Activated CD8-positive, alpha-beta memory T cell treated with anti-CD3 and anti-CD28 coated beads, Interleukin-2, amount 50 U/mL, for 4 hours (primary cell): ENCODE data around the gene CENPT.

Experiments
- DNase-seq: peaks from one replicate; pipeline ENCODE4 v3.0.0-alpha.2; 2020

Gene CENPT, protein sequence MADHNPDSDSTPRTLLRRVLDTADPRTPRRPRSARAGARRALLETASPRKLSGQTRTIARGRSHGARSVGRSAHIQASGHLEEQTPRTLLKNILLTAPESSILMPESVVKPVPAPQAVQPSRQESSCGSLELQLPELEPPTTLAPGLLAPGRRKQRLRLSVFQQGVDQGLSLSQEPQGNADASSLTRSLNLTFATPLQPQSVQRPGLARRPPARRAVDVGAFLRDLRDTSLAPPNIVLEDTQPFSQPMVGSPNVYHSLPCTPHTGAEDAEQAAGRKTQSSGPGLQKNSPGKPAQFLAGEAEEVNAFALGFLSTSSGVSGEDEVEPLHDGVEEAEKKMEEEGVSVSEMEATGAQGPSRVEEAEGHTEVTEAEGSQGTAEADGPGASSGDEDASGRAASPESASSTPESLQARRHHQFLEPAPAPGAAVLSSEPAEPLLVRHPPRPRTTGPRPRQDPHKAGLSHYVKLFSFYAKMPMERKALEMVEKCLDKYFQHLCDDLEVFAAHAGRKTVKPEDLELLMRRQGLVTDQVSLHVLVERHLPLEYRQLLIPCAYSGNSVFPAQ

GRCh38 chr16:67847064-67847861 is at the start of gene CENPT:
Gene CENPT, minus strand, starts transcription at chr16:67847693. Its CDS starts 13,834 bp downstream, at chr16:67833859.
- no peak for DNase-seq

GRCh38 chr16:67897231-67897630 is 49.7 kb upstream of the CENPT start:
- no peak for DNase-seq

DNA sequence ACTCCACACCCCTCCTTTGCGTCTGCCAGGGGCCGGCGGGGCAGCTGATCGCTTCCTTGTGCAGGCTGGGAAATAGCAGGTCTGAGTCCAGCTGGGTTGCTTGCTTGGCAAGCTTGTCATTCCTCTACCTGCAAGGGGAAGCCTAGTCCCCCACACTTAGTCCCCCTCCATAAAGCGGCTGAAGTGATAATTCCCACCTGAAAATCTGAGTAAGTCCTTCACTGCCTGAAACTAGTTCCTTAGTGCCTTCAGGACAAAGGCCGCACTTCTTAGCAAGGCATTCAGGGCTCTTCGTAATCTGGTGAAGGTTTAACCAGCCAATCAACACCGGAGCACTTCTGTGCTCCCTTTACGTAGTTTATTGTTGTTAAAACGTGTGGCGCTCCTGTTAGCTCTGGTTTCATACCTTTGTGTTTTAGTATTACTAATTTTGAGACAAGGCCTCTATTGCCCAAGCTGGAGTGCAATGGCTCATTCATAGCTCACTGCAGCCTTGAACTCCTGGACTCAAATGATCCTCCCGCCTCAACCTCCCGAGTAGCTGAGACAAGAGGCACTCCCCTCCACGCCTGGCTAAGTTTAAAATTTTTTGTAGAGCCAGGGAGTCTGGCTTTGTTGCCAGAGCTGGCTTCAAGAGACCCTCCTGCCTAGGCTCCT is 46.4 kb upstream of the CENPT start:
- no peak for DNase-seq

GRCh38 chr16:67892899-67893742 is 45.6 kb upstream of the CENPT start, which contains the start of gene PSKH1:
Gene PSKH1, plus strand, starts transcription at chr16:67893254. Its CDS starts 15,496 bp downstream, at chr16:67908750.
- DNase-seq = peak; percentile 90

GRCh38 chr16:67892375-67892774 is 44.9 kb upstream of the CENPT start:
- DNase-seq = no peak

DNA sequence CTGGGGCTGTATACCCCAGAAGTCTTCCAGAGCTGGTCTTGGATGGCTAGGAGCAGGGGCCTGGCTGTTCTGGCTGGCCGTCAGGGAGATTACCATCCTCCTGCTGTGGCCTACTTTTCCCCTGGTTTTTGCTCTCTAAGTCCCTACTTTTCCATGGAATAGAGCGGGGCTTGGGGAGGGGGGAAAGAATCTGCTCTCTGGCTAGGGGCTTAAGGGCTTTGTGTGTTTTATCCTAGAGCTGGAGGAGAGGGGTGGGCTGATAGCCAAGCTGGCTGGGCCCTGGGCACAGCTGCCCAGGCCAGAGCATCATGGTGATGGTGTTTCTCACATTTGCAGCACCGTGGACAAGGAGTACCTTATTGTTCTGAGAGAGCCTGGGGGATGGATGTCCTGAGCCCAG is 40.8 kb upstream of the CENPT start:
- DNase-seq = no peak

- DNase-seq = no peak
Observed at GRCh38 chr16:67886387-67886786, 38.9 kb upstream of the CENPT start.

DNA sequence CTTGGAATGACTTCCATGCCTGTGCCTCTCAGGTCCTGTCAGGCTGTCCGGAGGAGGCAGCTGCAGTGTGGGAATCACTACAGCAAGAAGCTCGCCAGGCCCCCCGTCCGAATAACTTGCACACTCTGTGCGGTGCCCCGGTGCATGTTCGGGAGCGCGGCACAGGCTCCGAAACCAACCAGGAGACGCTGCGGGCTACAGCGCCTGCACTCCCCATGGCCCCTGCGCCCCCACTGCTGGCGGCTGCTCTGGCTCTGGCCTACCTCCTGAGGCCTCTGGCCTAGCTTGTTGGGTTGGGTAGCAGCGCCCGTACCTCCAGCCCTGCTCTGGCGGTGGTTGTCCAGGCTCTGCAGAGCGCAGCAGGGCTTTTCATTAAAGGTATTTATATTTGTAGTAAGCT is 38.5 kb upstream of the CENPT start:
- no peak for DNase-seq

- DNase-seq = no peak
Observed at GRCh38 chr16:67885545-67885944, 38.1 kb upstream of the CENPT start.

DNA sequence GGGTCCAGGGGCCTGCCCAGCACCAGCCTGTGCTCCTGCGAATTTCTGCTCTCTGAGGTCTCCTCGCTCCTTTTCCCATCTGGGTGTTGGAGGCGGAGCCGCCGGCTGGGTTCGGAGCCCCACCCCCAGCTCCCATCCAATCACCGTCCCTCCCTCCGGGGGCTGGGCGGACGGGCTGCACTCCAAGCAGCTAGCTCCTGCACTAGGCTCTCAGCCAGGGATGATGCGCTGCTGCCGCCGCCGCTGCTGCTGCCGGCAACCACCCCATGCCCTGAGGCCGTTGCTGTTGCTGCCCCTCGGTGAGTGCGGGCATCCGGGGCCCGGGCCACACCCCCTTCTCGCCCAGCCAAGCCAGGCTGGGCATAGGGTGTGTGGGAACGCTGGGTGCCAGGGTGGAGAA is 37.2 kb upstream of the CENPT start, which contains the start of gene NRN1L:
Gene NRN1L (plus strand): TSS at position 202 of the 400 bp plus-strand sequence. CDS start 19 bp downstream, at position 221.
- DNase-seq = no peak

GRCh38 chr16:67883872-67884261 is 36.4 kb upstream of the CENPT start:
- peak; percentile 78 for DNase-seq

GRCh38 chr16:67883146-67883871 is 35.8 kb upstream of the CENPT start:
- DNase-seq = no peak

GRCh38 chr16:67882374-67883145 is 35.1 kb upstream of the CENPT start:
- no peak for DNase-seq

GRCh38 chr16:67881621-67882161 is 34.2 kb upstream of the CENPT start:
- DNase-seq = no peak

- no peak for DNase-seq
Observed at GRCh38 chr16:67880584-67880983, 33.1 kb upstream of the CENPT start.

GRCh38 chr16:67879936-67880335 is 32.4 kb upstream of the CENPT start:
- DNase-seq = no peak

DNA sequence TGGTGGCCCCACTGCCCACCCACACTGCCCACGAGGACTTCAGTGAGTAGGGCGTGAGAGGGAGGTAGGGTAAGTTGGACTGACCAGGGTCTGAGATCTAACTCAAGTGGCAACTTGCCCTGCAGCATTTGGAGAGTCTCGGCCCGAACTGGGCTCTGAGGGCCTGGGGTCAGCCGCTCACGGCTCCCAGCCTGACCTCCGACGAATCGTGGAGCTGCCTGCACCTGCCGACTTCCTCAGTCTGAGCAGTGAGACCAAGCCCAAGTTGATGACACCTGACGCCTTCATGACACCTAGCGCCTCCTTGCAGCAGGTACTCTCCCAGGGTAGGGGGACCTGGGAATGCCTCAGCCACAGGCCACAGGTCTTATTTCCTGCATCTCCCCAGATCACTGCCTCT is 32.0 kb upstream of the CENPT start:
- no peak for DNase-seq

DNA sequence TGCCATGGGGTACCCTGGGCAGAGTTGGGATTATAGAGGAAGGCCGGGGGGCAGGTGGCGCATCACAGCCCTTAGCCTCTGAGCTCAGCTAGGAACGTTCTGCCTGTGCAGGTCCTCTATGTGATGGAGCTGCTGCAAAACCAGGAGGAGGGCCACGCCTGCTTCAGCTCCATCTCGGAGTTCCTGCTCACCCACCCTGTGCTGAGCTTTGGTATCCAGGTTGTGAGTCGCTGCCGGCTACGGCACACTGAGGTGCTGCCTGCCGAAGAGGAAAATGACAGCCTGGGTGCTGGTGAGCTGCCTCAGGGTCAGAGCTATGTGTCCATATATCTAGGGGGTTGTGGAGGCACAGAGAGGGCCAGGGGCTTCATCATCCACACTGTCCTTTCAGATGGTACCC is 31.4 kb upstream of the CENPT start:
- DNase-seq = no peak

GRCh38 chr16:67878232-67878631 is 30.7 kb upstream of the CENPT start:
- no peak for DNase-seq

DNA sequence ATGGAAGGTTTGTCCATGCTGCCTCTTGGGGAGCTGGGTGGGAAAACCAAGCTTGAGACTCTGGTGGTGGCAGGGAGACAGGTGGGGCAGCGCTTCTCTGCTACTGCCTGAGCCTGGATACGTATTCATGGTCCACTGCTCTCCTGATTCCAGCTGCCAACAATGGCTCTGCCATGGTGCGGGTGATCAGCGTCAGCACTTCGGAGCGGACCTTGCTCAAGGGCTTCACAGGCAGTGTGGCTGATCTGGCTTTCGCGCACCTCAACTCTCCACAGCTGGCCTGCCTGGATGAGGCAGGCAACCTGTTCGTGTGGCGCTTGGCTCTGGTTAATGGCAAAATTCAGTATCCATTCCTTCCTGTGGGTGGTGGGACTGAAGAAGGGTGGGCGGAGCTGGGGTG is 29.6 kb upstream of the CENPT start:
- no peak for DNase-seq
